WTC11 (cell line): Measurements from ENCODE around the gene TMUB1.

Source experiments
- ARID4B ChIP-seq: sonication (generic); formaldehyde crosslinking; IDR thresholded peaks from 2 replicates; pipeline ENCODE4 v1.8.0; 2023; ENCODE audit warnings: missing genetic modification reagents, mild to moderate bottlenecking, borderline replicate concordance
- ATF3 ChIP-seq: sonication (generic); formaldehyde crosslinking; conservative IDR thresholded peaks from 2 replicates; pipeline ENCODE4 v1.8.1; 2022; ENCODE audit warnings: mild to moderate bottlenecking, missing genetic modification reagents
- CBFB ChIP-seq: sonication (generic); formaldehyde crosslinking; IDR thresholded peaks from 2 replicates; pipeline ENCODE4 v1.8.1; 2022; ENCODE audit warnings: mild to moderate bottlenecking, low read depth, missing genetic modification reagents
- CTCF ChIP-seq: fragments of 200-600 bp; IDR thresholded peaks from 2 replicates; pipeline ENCODE4 v1.8.0; 2022; ENCODE audit warnings: antibody characterized with exemption
- FOXJ3 ChIP-seq: sonication (generic); formaldehyde crosslinking; IDR thresholded peaks from 2 replicates; pipeline ENCODE4 v1.9.0; 2021; ENCODE audit warnings: missing genetic modification reagents, mild to moderate bottlenecking, borderline replicate concordance
- NFATC4 ChIP-seq: fragments of 250-450 bp; sonication (Bioruptor Pico); IDR thresholded peaks from 2 replicates; pipeline ENCODE4 v1.9.0; 2021; ENCODE audit warnings: mild to moderate bottlenecking
- NR3C1 ChIP-seq: sonication (generic); formaldehyde crosslinking; conservative IDR thresholded peaks from 2 replicates; pipeline ENCODE4 v1.8.1; 2023; ENCODE audit warnings: low read depth, mild to moderate bottlenecking, missing genetic modification reagents
- SP1 ChIP-seq: sonication (generic); formaldehyde crosslinking; conservative IDR thresholded peaks from 2 replicates; pipeline ENCODE4 v1.8.1; 2022; ENCODE audit warnings: missing genetic modification reagents
- TCF7 ChIP-seq: sonication (generic); formaldehyde crosslinking; IDR thresholded peaks from 2 replicates; pipeline ENCODE4 v1.8.0; 2022; ENCODE audit warnings: mild to moderate bottlenecking, low read depth, missing genetic modification reagents, moderate library complexity
- USF1 ChIP-seq: sonication (generic); formaldehyde crosslinking; IDR thresholded peaks from 2 replicates; pipeline ENCODE4 v1.8.0; 2022; ENCODE audit warnings: mild to moderate bottlenecking, missing genetic modification reagents
- ZBTB43 ChIP-seq: sonication (generic); formaldehyde crosslinking; IDR thresholded peaks from 2 replicates; pipeline ENCODE4 v1.8.1; 2023; ENCODE audit warnings: mild to moderate bottlenecking, missing genetic modification reagents
- ZNF423 ChIP-seq: fragments of 250-450 bp; sonication (Bioruptor Pico); IDR thresholded peaks from 2 replicates; pipeline ENCODE4 v2.1.2; 2022; ENCODE audit warnings: mild to moderate bottlenecking, moderate library complexity
- ZNF512 ChIP-seq: sonication (generic); formaldehyde crosslinking; IDR thresholded peaks from 2 replicates; pipeline ENCODE4 v1.8.1; 2022; ENCODE audit warnings: missing genetic modification reagents, borderline replicate concordance

GRCh38 chr7:151119902-151120301, 36.6 kb upstream of the TMUB1 start:
- no peak for TF ChIP-seq NR3C1 (CRISPR knock-in tag)
- no peak for TF ChIP-seq FOXJ3
- no peak for TF ChIP-seq ZBTB43 (CRISPR knock-in tag)
- no peak for TF ChIP-seq NFATC4 (CRISPR knock-in tag)
- TF ChIP-seq SP1 (CRISPR knock-in tag): no peak
- TF ChIP-seq ATF3: no peak
- TF ChIP-seq CBFB (CRISPR knock-in tag): no peak
- TF ChIP-seq CTCF: no peak
- no peak for TF ChIP-seq ZNF512
- no peak for TF ChIP-seq ZNF423 (CRISPR knock-in tag)
- TF ChIP-seq ARID4B: no peak
- no peak for TF ChIP-seq TCF7 (CRISPR knock-in tag)
- TF ChIP-seq USF1: no peak
